ENCODE results near the gene CCDC148. TPM values are rescaled to one million over a fixed set of nuclear protein-coding genes. Genes with fewer than 3 reads are reported as not detected.

The CCDC148 gene
- under 1 TPM in 1 of 2 experiments, not detected in 1; 0.15 TPM for total RNA-seq

DNA sequence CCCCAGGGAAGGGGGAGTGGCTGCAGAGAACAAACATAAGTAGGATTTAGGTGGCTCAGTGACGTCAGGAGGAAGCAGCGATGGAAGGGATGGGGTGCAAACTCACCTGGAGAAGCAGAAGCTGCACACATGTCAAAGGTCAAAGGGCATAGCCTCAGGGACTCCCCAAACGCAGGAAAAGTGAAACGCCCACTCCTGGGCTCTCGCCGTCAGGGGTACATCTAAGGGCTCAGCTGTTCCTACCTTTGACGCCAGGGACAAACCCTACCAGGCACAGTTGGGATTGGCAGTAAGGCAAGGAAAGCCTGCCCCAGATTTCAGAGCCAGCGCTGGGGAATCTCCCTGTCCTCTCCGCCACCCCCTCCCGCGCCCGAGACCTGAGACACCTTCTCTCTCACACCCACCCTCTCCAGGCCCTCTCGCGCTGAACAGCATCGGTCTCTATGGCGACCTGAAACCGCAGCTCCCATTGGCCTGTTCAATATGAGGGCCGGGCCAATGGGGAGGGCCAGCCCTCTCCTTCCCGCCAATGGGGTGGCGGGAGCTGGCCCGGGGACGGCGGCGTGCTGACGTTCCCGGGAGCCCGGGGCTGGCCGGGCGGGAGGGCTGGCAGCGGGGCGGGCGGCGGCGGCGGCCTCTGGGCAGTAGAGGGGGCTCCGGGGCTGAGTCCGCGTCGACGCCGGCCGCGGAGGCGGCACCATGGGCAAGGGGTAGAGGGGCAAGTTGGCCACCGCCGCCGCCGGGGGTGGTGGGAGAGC, at the start of gene CCDC148, which contains the start of gene PKP4:
Gene CCDC148, minus strand, starts transcription at position 445 of the 758 bp plus-strand sequence. Its CDS starts 314 bp downstream, at position 131.
Gene PKP4, plus strand, starts transcription at position 644 of the 758 bp plus-strand sequence. CDS start 76,233 bp downstream, outside the sequence.
- H3K4me3 Mint-ChIP-seq = peak within 1 kb of the TSS; percentile 93
- CTCF ChIA-PET = interaction anchor here (0.7 to 1.5 kb wide), 4 partner anchors 11 to 672 kb away, joined by 3 to 5 read pairs (median 4); no protein-coding TSS in a partner anchor
- H3K36me3 Mint-ChIP-seq (ENCODE audit: low read depth) = peaks cover 7% of the 10 kb centered on the region
- POLR2A ChIA-PET = interaction anchor here (0.5 kb wide), 1 partner anchor 39 kb away, joined by 3 read pairs; no protein-coding TSS in a partner anchor
- DNase-seq = peak; percentile 92
- H3K27me3 Mint-ChIP-seq = peaks cover 38% of the 10 kb centered on the region
- H3K4me1 Mint-ChIP-seq = peaks cover 24% of the 10 kb centered on the region
- H3K9me3 Mint-ChIP-seq = no peaks in the 10 kb centered on the region
- H3K27ac Mint-ChIP-seq = peak within 1 kb of the TSS; percentile 87

DNA sequence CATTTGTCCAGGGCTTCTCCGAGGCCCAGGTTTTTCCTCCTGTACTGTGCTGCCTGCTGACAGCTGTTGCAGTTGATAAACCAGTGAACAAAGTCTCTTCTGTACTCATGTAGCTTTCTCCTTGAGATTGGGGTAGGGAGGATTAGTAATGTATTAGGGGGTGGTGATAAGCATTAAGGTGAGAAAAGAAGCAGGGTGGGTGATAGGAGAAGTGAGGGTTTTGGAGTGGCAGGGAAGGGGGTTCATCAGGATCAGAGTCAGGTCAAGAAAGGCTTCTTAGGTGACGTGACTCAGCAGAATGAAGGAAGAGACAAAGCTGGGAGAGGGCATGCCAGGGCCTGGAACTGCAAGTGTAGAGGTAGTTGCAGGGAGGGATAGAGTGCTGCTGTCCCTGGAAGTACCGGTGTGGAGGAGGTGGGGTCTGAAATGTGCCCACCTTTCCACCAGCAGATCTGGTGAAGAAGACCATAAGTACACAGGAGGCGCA, 48.9 kb upstream of the CCDC148 start:
- no peak for DNase-seq
- Mint-ChIP-seq H3K4me3 (no peak overlapping the region), H3K36me3 (ENCODE audit: low read depth) (peaks cover 5% of the 10 kb centered on the region), H3K27me3 (no peaks in the 10 kb centered on the region), H3K9me3 (no peaks in the 10 kb centered on the region), H3K27ac (no peak overlapping the region), H3K4me1 (peaks cover 14% of the 10 kb centered on the region)
- CTCF ChIA-PET = interaction anchor here (0.6 to 1.2 kb wide), 2 partner anchors 10 to 27 kb away, joined by 3 to 4 read pairs; no protein-coding TSS in a partner anchor
- POLR2A ChIA-PET = no interaction called here

DNA sequence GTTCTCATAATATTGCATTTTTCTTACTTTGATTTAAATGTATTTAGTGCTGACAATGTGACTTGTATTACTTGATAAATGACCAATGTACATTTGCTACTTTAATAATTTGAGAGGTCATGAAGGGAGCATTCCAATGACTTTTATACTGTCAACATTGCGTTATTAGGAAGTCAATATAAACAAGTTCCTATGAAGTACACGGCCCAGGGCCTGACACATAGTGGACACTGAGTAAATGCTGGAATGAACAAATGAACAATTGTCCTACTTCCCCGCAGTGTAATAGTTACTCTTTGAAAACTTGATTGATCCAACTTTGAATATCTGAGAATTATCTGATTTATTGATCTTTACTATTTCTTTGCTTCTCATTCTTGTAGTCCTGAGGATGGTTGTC, 47.5 kb upstream of the CCDC148 start:
- POLR2A ChIA-PET = no interaction called here
- peaks cover 2% of the 10 kb centered on the region for H3K36me3 Mint-ChIP-seq (ENCODE audit: low read depth)
- H3K4me3 Mint-ChIP-seq = no peak overlapping the region
- peaks cover 10% of the 10 kb centered on the region for H3K4me1 Mint-ChIP-seq
- no peak for DNase-seq
- H3K9me3 Mint-ChIP-seq = no peaks in the 10 kb centered on the region
- H3K27ac Mint-ChIP-seq = no peak overlapping the region
- CTCF ChIA-PET = no interaction called here
- H3K27me3 Mint-ChIP-seq = no peaks in the 10 kb centered on the region

DNA sequence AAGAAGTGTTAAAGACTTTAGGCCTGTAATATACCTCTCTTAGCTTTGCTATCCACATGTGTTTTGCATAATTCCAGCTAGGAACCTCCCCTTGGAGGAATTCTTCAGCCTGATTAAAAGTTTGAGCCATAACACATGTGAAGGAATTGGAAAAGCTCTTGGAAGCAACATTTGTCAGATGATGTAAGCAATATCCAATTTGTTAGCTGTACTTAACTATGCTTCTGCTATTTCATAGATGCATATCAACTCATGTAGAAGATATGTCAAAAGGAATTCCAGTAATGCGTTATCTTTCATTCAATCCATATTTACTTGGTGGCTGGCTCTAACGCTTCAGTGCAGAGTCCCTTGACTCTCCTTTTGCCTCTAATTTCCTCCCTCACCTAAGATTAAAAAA, 46.4 kb upstream of the CCDC148 start:
- CTCF ChIA-PET = no interaction called here
- H3K4me1 Mint-ChIP-seq = peaks cover 10% of the 10 kb centered on the region
- POLR2A ChIA-PET = no interaction called here

DNA sequence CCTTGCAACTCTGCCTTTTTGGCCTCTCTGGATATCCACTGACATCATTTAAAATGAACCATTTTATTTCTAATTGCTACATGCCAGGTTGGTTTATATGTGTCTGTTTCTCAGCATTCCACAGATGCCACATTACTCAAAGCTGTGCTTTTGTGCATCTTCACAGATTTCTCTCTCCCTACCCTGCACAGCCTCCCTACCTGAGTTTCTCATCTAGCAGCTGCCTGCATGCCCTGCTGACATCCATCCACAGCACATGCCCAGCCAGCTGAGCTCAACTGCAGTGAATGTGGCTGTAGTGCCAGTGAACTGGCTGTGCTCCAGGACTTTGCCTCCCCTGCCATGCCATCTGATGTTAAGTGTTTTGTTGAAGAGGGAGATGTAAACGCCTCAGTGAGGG, 44.7 kb upstream of the CCDC148 start:
- Mint-ChIP-seq H3K4me3 (no peak overlapping the region), H3K36me3 (ENCODE audit: low read depth) (peaks cover 3% of the 10 kb centered on the region)

More for the DNA sequence above, 46.4 kb upstream of the CCDC148 start:
- H3K4me3 Mint-ChIP-seq = no peak overlapping the region
- H3K9me3 Mint-ChIP-seq = no peaks in the 10 kb centered on the region
- no peak for DNase-seq
- peaks cover 2% of the 10 kb centered on the region for H3K36me3 Mint-ChIP-seq (ENCODE audit: low read depth)
- no peaks in the 10 kb centered on the region for H3K27me3 Mint-ChIP-seq
- no peak overlapping the region for H3K27ac Mint-ChIP-seq

DNA sequence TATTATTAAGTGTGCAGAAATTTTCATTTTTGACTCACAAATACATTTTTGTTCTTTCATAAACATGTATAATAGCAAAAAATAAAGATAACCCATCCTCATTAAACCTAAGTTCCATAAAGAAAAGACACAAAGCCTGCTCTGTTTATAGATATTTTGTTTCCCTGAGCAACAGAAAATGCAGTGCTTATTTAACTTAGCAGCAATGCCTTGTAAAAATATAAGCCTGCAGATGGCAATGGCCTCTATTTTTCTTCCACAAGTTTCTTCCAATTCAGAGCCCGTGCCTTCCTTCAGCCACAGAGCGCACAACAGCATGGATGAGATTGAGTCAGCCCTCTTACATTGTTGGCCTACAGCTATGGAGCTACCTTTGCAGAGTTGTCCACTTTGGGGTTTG, 43.8 kb upstream of the CCDC148 start:
- CTCF ChIA-PET = no interaction called here
- POLR2A ChIA-PET = no interaction called here
- Mint-ChIP-seq H3K4me1 (no peaks in the 10 kb centered on the region), H3K9me3 (no peaks in the 10 kb centered on the region), H3K36me3 (ENCODE audit: low read depth) (peaks cover 3% of the 10 kb centered on the region), H3K4me3 (no peak overlapping the region), H3K27ac (no peak overlapping the region), H3K27me3 (no peaks in the 10 kb centered on the region)
- DNase-seq = no peak

More for the DNA sequence above, 44.7 kb upstream of the CCDC148 start:
- ChIA-PET CTCF (no interaction called here), POLR2A (no interaction called here)
- H3K27me3 Mint-ChIP-seq = no peaks in the 10 kb centered on the region
- no peaks in the 10 kb centered on the region for H3K9me3 Mint-ChIP-seq
- H3K27ac Mint-ChIP-seq = no peak overlapping the region
- no peak for DNase-seq
- no peaks in the 10 kb centered on the region for H3K4me1 Mint-ChIP-seq

DNA sequence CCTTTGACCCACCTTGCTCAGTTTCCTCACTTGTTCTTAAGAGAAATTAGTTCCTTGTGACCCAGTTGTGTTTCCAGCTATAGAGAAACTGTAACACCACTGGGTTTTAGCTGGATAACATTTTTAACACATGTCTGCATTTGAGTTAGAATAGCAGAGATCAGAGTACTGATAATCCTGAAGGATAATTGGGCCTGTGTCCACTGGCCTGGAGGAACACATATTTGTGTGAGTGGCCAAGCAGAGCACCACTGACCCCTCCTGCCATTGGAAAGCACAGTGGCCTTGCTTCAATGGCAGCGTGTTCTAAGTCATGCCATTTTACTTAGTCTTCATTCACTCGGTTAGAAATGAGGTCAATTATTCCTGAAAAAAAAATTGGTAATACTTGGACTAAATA, 42.8 kb upstream of the CCDC148 start:
- H3K36me3 Mint-ChIP-seq (ENCODE audit: low read depth) = peaks cover 3% of the 10 kb centered on the region
- no peaks in the 10 kb centered on the region for H3K9me3 Mint-ChIP-seq
- H3K27me3 Mint-ChIP-seq = no peaks in the 10 kb centered on the region
- ChIA-PET POLR2A (no interaction called here), CTCF (no interaction called here)
- H3K27ac Mint-ChIP-seq = no peak overlapping the region
- H3K4me1 Mint-ChIP-seq = no peaks in the 10 kb centered on the region
- DNase-seq = no peak
- H3K4me3 Mint-ChIP-seq = no peak overlapping the region

DNA sequence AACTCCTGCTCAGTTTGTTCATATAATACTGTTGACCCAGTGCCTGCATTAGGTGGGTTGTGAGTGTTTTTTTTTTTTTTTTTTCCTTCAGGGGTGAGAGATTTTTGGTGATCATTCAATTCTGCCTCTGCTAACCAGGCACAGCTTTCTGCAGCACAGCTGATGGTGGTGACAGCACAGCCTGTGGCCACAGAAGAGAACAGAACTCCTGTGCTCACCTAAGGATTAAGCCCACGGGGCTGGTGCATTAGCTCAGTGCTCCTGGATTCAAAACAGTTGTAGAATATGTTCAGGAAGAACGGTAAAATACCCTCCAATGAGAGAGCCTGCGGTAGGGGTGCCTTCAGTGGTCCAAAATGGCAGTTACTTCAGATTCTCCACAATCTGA, 42.2 kb upstream of the CCDC148 start:
- DNase-seq = no peak
- Mint-ChIP-seq H3K27me3 (no peaks in the 10 kb centered on the region), H3K9me3 (no peaks in the 10 kb centered on the region), H3K27ac (no peak overlapping the region), H3K4me1 (no peaks in the 10 kb centered on the region), H3K36me3 (ENCODE audit: low read depth) (peaks cover 3% of the 10 kb centered on the region), H3K4me3 (no peak overlapping the region)
- ChIA-PET POLR2A (no interaction called here), CTCF (no interaction called here)

DNA sequence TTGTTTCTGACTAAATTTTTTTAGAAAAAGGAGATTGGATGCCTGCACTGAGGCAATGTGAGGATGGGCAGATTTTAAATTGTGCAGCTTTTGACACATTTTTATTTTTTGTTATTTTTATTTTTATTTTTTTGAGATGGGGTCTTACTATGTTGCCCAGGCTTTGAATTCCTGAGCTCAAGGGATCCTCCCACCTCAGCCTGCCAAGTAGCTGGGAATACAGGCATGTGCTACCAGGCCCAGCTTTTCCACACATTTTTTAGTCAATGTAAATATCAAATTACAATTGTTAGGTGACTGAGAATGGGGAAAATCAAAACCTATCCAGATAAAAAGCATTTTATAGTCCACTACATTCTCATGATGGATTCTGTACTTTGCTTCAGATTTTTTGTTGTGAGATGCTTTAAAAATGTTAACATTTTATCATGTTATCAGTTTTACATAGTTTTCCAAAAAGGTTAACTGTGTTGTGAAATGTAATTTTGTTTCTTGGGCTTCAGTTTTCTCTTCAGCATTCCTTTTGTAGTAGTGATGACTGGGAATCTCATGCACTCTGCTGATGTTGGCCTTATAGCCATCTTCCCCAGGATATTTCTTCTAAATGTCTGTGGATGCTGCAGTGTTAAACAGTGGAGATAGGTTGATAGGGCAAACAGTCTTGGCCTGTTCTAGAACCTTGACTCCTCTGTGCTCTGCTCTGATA, 41.6 kb upstream of the CCDC148 start:
- POLR2A ChIA-PET = no interaction called here
- no peaks in the 10 kb centered on the region for H3K27me3 Mint-ChIP-seq
- H3K27ac Mint-ChIP-seq = no peak overlapping the region
- CTCF ChIA-PET = interaction anchor here (0.6 kb wide), 1 partner anchor 154 kb away, joined by 3 read pairs; no protein-coding TSS in a partner anchor
- H3K36me3 Mint-ChIP-seq (ENCODE audit: low read depth) = peaks cover 3% of the 10 kb centered on the region
- H3K4me1 Mint-ChIP-seq = no peaks in the 10 kb centered on the region
- DNase-seq = no peak
- H3K9me3 Mint-ChIP-seq = no peaks in the 10 kb centered on the region
- no peak overlapping the region for H3K4me3 Mint-ChIP-seq

DNA sequence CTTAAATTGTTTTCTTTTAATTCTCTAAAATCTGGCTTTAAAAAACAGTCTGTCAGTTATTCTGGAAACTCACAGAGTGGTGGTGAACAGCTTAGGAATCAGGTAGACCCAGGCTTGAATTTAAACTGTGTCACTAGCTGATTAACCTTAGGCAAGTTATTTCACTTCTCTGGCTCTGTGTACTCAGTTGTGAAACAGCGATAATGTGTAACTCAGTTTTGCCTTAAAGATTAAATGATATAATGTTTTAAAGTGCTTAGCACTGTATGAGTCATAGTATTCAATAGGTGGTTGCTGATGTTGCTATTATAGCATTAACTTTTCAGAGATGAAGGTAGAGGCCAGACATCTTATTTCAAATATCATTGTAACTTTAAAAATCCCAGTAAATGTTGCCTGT, 40.9 kb upstream of the CCDC148 start:
- Mint-ChIP-seq H3K4me1 (no peaks in the 10 kb centered on the region), H3K4me3 (no peak overlapping the region), H3K27ac (no peak overlapping the region), H3K36me3 (ENCODE audit: low read depth) (peaks cover 4% of the 10 kb centered on the region), H3K9me3 (no peaks in the 10 kb centered on the region), H3K27me3 (no peaks in the 10 kb centered on the region)
- POLR2A ChIA-PET = no interaction called here
- DNase-seq = no peak
- CTCF ChIA-PET = interaction anchor here (1.5 kb wide), 1 partner anchor 10 kb away, joined by 4 read pairs; no protein-coding TSS in a partner anchor

DNA sequence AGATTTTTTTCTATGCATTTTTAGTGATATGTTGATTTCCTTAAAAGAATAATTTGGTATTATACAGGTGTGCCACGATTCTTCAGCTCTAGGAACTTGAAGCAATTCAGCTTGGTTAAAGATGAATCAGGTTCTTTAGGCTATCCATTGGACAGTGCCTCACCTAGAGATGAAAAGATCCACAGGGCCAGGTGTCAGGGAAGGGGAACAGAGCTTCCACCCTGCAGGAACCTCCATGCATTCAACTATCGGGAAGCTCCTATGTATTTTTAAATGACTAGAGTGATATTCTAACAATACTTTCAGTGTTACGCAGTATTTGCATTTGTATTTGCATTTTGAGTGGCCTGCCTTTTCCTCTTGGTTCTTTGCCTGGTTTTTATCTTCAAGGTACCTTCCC, 40.4 kb upstream of the CCDC148 start:
- H3K4me1 Mint-ChIP-seq = no peaks in the 10 kb centered on the region
- no peaks in the 10 kb centered on the region for H3K27me3 Mint-ChIP-seq
- DNase-seq = no peak
- H3K36me3 Mint-ChIP-seq (ENCODE audit: low read depth) = peaks cover 5% of the 10 kb centered on the region
- CTCF ChIA-PET = interaction anchor here (1.5 kb wide), 1 partner anchor 9 kb away, joined by 4 read pairs; no protein-coding TSS in a partner anchor
- POLR2A ChIA-PET = no interaction called here
- no peaks in the 10 kb centered on the region for H3K9me3 Mint-ChIP-seq
- H3K27ac Mint-ChIP-seq = no peak overlapping the region
- no peak overlapping the region for H3K4me3 Mint-ChIP-seq

DNA sequence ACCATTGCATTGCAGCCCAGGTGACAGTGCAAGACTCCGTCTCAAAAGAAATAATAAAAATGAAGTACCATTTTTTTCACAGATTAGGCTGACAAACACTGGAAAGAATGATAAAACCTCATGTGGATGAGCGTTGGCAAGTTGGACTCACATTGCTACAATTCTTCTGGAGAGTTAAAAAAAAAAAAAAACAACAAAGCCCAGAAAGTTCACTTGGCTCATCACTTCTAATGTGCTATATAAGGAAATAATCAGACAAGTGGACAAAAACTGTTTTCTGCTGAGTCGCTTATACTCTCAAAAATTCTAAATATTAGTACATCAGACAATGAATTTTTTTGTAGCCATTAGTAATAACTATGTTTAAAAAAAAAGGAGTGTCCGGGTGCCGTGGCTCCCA, 38.6 kb upstream of the CCDC148 start:
- Mint-ChIP-seq H3K36me3 (ENCODE audit: low read depth) (peaks cover 5% of the 10 kb centered on the region), H3K4me1 (no peaks in the 10 kb centered on the region), H3K27ac (no peak overlapping the region), H3K27me3 (no peaks in the 10 kb centered on the region), H3K4me3 (no peak overlapping the region), H3K9me3 (no peaks in the 10 kb centered on the region)
- ChIA-PET POLR2A (no interaction called here), CTCF (no interaction called here)
- DNase-seq = no peak

DNA sequence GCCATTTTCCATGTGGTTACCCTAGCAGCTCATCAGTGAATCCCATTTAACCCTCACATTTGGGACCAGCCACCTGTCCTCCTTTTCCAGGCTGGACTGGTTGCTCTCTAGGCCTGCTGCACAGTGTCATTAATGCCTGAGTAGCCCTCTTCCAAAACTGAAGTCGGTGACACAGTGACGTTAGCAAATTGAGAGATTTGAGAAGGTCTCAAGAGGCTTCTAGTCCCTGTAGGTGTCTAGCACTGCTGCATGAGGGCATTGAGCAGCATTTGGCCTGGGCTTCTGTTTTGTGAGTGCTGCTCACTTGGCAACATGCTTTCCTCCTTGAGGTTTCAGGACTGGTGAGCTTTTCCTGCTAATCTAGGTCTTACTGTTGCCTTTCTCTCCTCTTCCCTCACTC, 36.9 kb upstream of the CCDC148 start:
- ChIA-PET CTCF (interaction anchor here (0.5 to 0.9 kb wide), 2 partner anchors 20 to 249 kb away, joined by 3 read pairs; no protein-coding TSS in a partner anchor), POLR2A (no interaction called here)
- Mint-ChIP-seq H3K4me3 (no peak overlapping the region), H3K4me1 (no peaks in the 10 kb centered on the region), H3K9me3 (no peaks in the 10 kb centered on the region), H3K27ac (no peak overlapping the region), H3K36me3 (ENCODE audit: low read depth) (peaks cover 5% of the 10 kb centered on the region), H3K27me3 (no peaks in the 10 kb centered on the region)
- no peak for DNase-seq
